Measurements from ENCODE around the gene USP36.
A peak's percentile ranks its signal among the peaks of the same experiment; 100 is the strongest.

DNA sequence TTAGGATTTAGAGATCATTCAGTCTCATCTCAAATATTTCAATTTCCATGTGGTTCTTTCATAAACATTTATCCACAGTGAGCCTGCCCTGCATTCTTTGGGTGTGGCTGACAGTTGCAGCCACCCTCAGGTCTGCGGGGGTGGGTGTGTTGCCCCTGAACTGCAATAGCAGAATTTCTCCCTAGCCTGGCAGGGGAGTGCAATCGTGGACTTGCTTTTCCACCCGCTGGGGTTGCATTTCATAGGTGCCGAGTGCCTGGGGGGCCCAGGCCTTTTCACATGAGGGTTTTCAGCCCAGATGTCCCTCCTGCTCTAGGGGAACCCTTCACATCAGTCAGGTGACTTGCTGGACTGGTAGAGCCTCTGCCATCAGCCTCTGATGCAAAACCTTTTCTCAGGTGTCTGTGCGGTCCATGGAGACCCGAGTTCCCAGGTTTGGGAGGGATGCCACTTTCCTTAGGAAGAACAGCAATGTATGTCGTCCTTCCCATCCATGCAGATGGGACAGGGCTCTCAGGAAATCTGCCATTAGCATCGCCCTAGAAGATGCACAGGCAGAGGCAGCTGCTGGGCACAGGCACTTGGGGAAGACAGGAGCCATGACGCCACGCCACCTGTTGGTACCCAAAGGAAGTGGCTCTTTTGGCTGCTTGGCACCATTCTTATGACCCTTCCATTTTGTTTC is 2.4 kb upstream of the USP36 start:
- TF ChIP-seq ZNF512 (CRISPR knock-in tag; IDR thresholded peaks at IDR 0.05; ENCODE audit: borderline replicate concordance) (no peak), TEAD1 (CRISPR knock-in tag; IDR thresholded peaks at IDR 0.05) (no peak), MAX (CRISPR knock-in tag; IDR thresholded peaks at IDR 0.05) (no peak), ZNF317 (CRISPR knock-in tag; IDR thresholded peaks at IDR 0.05; ENCODE audit: borderline replicate concordance, low read depth) (no peak), EMX1 (CRISPR knock-in tag; IDR thresholded peaks at IDR 0.05) (no peak), ESRRA (CRISPR knock-in tag; IDR thresholded peaks at IDR 0.05; ENCODE audit: borderline replicate concordance) (no peak), USF1 (CRISPR knock-in tag; IDR thresholded peaks at IDR 0.05) (no peak), CREB1 (CRISPR knock-in tag; IDR thresholded peaks at IDR 0.05) (no peak)
- TF ChIP-seq, protein P1, sequence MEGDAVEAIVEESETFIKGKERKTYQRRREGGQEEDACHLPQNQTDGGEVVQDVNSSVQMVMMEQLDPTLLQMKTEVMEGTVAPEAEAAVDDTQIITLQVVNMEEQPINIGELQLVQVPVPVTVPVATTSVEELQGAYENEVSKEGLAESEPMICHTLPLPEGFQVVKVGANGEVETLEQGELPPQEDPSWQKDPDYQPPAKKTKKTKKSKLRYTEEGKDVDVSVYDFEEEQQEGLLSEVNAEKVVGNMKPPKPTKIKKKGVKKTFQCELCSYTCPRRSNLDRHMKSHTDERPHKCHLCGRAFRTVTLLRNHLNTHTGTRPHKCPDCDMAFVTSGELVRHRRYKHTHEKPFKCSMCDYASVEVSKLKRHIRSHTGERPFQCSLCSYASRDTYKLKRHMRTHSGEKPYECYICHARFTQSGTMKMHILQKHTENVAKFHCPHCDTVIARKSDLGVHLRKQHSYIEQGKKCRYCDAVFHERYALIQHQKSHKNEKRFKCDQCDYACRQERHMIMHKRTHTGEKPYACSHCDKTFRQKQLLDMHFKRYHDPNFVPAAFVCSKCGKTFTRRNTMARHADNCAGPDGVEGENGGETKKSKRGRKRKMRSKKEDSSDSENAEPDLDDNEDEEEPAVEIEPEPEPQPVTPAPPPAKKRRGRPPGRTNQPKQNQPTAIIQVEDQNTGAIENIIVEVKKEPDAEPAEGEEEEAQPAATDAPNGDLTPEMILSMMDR (IDR thresholded peaks at IDR 0.05) = peak; percentile 59
- TF ChIP-seq, protein P2, sequence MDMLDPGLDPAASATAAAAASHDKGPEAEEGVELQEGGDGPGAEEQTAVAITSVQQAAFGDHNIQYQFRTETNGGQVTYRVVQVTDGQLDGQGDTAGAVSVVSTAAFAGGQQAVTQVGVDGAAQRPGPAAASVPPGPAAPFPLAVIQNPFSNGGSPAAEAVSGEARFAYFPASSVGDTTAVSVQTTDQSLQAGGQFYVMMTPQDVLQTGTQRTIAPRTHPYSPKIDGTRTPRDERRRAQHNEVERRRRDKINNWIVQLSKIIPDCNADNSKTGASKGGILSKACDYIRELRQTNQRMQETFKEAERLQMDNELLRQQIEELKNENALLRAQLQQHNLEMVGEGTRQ (CRISPR knock-in tag; IDR thresholded peaks at IDR 0.05) = no peak
- TF ChIP-seq, protein P3, sequence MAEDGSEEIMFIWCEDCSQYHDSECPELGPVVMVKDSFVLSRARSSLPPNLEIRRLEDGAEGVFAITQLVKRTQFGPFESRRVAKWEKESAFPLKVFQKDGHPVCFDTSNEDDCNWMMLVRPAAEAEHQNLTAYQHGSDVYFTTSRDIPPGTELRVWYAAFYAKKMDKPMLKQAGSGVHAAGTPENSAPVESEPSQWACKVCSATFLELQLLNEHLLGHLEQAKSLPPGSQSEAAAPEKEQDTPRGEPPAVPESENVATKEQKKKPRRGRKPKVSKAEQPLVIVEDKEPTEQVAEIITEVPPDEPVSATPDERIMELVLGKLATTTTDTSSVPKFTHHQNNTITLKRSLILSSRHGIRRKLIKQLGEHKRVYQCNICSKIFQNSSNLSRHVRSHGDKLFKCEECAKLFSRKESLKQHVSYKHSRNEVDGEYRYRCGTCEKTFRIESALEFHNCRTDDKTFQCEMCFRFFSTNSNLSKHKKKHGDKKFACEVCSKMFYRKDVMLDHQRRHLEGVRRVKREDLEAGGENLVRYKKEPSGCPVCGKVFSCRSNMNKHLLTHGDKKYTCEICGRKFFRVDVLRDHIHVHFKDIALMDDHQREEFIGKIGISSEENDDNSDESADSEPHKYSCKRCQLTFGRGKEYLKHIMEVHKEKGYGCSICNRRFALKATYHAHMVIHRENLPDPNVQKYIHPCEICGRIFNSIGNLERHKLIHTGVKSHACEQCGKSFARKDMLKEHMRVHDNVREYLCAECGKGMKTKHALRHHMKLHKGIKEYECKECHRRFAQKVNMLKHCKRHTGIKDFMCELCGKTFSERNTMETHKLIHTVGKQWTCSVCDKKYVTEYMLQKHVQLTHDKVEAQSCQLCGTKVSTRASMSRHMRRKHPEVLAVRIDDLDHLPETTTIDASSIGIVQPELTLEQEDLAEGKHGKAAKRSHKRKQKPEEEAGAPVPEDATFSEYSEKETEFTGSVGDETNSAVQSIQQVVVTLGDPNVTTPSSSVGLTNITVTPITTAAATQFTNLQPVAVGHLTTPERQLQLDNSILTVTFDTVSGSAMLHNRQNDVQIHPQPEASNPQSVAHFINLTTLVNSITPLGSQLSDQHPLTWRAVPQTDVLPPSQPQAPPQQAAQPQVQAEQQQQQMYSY (CRISPR knock-in tag; IDR thresholded peaks at IDR 0.05) = no peak
- TF ChIP-seq, protein P4, sequence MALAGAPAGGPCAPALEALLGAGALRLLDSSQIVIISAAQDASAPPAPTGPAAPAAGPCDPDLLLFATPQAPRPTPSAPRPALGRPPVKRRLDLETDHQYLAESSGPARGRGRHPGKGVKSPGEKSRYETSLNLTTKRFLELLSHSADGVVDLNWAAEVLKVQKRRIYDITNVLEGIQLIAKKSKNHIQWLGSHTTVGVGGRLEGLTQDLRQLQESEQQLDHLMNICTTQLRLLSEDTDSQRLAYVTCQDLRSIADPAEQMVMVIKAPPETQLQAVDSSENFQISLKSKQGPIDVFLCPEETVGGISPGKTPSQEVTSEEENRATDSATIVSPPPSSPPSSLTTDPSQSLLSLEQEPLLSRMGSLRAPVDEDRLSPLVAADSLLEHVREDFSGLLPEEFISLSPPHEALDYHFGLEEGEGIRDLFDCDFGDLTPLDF (CRISPR knock-in tag; IDR thresholded peaks at IDR 0.05) = no peak
